ENCODE measurements around the gene FCER2.

Gene FCER2

DNA sequence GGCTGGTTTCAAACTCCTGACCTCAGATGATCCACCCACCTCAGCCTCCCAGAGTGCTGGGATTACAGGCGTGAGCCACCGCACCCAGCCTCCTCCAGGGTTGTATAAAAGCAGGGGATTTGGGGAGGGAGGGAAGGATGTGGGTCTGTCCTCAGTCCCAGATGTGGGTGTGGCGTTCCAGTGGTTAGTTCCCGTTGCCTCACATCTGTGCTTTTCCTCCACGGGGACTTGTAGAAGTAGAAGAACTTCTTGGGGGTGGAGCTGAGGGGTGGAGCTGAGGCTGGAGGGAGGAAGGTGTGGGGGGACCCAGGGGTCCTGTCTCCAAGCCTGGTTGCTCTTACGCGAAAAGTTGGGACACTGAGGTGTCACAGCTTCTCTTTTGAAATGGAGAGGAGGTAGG, 25.6 kb downstream of the FCER2 start:
- DNase-seq = no peak

DNA sequence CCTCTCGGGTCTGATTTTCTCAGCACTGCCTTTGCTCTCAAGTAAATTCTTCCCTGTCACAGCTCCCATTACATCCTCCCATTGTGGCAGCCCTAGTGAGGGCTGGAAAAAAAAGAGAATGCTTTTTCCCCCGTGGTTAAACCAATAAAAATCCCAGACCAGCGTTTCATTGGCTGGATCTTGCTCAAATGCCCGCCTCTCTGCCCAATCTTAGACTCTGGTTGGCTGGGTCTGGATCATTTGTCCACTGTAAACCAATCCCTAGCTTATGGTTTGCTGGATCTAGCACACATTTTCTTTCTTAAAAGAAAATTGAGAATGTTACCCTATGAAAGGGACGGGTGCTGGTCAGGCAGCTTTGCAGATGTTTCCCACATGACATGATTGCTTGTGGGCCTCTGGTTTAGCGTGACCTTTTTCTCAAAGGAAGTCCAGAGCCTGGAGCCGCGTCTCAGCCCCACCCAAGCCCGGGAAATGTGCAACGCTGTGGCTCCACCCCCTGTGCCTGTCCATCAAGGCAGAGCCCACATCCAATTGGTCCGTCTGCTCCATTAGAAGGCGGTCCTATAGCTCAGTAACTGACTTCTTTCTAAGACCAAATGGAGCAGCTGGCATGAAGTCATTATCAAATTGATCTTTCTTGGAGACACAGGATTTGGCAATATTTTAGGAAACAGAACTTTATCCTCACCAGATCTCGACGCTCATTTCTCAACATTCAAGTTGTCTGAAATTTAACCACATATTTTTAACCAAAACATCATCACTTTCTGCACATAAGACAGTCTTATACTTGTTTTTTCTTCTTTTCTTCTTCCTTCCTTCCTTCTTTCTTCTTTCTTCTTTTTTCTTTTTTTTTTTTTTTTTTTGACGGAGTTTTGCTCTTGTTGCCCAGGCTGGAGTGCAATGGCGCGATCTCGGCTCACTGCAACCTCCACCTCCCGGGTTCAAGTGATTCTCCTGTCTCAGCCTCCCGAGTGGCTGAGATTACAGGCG, 27.6 kb downstream of the FCER2 start:
- DNase-seq = peak; percentile 82

DNA sequence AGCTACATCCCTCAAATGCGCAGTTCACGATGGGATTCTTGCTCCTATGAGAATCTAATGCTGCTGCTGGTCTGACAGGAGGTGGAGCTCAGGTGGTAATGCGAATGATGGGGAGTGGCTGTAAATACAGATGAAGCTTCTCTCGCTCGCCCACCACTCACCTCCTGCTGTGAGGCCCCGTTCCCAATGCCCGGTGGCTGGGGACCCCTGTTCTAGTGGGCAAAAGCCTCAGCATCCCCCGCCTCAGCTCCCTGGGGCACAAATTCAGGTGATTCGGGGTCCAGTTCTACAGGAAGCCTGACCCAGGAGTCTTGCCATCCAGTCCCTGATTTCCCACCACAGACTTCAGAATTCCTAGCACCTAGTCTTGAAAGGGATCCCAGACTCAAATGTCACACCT, 29.4 kb downstream of the FCER2 start:
- DNase-seq = no peak

DNA sequence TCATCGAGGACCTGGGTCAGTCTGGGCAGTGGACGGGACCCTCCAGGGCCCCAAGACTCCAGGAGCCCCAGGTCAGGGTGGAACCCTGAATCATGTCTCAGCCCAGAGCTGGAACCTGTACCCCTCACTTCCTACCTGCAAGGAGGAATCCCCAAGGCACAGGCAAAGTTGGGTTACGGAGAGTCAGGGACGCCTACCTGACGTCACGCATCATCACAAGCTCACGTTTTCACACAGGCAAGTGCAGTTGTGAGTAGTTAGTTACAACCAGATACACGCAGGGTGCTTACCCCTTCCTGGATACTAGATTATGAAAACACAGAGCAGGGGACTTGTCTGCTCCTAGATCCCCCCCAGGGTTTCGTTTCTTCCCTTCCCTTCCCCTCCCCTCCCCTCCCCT, 31.1 kb downstream of the FCER2 start:
- DNase-seq = no peak

DNA sequence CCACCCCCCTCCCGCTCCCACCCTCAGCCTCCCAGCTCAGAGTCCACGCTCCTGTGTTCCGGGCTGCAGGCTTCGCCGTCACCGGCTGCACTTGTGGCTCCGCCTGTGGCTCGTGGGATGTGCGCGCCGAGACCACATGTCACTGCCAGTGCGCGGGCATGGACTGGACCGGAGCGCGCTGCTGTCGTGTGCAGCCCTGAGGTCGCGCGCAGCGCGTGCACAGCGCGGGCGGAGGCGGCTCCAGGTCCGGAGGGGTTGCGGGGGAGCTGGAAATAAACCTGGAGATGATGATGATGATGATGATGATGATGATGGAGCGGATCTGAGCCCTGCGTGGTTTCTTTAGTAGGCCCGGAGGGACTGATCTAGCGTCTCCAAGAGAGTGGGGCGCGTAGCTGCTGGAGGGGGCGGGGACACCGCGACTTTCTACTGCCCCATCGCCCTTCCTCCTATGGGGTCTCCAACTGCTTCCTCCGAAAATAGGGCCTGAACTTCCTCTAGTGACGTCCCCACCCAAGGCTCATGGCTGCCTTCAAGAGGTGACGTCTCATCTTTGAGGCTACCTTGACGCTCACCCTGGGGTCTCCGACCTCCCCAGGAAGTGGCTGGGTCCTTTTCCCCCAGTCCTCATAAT, 31.7 kb downstream of the FCER2 start:
- peak; percentile 79 for DNase-seq

DNA sequence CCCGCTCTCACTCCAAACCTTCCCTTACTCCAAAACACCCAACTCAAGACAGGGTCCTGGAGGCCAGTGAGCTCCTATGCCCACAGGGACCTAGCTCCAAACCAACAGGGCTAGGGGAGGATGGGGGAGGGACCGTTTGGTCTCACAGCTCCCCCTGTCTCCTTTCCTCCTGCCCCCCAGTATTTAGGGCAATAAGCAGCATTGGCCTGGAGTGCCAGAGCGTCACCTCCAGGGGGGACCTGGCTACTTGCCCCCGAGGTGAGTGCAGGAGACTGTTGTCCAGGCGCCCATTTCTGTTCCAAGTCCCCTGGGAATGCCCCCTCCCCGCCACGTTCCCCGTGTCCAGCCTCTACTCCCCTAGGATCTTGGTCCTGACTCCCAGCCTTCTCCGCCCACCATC, 32.3 kb downstream of the FCER2 start:
- DNase-seq = no peak

DNA sequence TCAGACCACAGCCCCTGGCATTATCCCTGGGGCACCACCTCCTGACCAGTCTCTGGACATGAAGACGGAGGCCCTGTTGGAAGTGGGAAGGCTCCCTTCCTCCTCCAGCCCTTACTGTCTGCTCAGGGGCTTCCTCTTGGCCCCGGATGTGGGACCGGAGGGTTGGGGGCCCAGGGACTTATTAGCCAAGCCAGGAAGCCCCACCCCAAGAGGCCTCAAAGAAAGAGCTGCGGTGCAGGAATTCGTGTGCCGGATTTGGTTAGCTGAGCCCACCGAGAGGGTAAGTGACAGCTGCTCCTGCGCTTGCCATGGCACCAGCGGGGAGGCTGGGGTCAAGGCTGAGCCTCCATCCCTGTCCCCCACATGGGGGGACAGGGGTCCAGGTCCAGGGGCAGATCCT, 33.1 kb downstream of the FCER2 start, which contains the start of gene RETN:
Gene RETN, plus strand, starts transcription at position 208 of the 400 bp plus-strand sequence. CDS start 278 bp downstream, outside the sequence.
- no peak for DNase-seq

DNA sequence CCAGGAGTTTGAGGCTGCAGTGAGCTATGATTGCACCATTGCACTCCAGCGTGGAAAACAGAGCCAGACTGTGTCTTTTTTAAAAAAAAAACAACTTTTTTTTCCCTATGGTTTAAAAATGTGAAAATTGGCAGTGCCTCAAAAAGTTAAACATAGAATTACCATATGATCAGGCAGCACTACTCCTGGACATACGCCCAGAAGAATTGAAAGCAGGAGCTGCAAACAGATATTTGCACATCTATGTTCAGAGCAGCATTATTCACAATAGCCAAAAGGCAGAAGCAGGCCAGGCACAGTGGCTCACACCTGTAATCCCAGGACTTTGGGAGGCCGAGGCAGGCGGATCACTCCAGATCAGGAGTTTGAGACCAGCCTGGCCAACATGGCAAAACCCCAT, 36.9 kb downstream of the FCER2 start:
- DNase-seq = peak; percentile 59

DNA sequence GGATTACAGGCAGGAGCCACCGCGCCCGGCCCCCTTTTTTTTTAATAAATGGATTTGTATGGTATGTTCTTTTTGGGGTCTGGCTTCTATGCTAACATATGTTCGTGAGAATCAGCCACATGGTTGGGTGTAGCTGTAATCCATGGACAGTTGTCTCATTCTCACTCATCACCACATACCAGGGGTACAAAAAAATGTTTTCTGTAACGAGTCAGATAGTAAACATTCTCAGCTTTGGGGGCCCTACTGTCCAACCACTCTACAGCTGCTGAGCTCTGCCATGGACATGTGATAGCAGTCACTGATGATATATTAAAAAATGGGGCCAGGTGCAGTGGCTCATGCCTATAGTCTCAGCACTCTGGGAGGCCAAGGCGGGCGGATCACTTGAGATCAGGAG, 38.2 kb downstream of the FCER2 start:
- DNase-seq = no peak

DNA sequence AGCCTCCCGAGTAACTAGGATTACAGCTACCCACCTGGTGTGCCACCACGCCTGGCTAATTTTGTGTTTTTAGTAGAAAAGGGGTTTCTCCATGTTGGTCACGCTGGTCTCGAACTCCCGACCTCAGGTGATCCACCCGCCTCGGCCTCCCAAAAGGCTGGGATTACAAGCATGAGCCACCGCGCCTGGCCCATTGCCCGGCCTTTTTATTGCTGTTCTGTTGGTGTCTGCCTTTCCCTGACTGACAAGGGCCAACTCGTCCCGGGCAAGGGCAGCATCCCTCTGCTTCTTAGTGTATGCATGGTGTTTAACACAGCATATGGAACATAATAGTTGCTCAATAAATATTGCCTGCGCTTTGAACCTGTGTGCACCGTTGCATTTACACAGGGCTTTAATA, 39.3 kb downstream of the FCER2 start:
- DNase-seq = no peak

DNA sequence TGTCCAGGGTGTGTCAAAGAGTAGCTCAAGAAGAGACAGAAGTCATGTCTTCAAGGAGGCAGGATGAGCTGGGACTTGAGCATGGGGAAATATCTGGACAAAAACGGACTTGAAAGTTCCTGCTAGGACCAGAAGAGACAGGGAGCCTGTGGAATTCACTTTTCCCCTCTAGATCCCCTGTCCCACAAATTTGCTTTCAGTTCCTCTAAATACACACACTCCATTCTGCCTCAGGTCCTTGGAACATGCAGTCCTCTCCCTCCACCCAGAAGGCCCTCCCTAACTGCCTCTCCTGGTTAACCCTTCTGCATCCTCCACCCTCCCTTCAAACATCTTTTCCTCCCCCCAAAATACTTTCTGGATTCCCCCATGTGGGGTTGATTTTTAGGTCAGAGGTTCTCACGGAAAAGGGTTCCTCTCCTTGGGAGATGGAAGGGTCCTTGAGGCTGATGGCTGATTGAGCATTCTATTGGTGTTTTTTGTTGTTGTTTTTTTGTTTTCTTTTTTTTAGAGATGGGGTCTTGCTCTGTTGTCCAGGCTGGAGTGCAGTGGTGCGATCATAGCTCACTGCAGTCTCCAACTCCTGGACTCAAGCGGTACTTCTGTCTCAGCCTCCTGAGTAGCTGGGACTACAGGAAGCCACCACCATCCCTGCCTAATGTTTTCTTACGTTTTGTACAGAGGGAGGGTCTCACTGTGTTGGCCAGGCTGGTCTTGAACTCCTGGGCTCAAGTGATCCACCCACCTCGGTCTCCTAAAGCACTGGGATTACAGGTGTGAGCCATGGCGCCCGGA, 40.0 kb downstream of the FCER2 start:
- no peak for DNase-seq

DNA sequence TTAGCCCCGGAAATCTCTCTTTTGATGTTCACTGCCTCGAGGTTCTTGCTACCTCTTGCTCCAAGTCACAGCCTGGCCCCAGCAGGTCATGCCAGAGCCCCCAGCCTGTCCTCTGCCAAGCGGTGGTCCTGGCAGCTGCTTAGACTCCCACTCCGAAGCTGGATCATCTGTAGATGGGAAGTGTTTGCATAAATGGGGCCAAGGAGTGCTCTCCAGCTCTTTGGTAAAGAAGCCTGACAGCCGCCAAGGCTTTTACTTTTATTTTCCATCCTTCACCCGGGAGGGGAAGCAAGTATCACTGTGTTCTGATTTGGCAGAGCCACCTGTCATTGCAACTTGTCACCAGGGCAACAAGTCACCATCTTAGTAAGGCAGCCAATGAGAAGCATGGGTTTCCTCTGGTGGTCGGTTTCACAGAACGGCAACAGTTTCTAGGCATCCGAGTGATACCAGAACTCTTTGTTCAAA, 43.7 kb downstream of the FCER2 start:
- peak; percentile 66 for DNase-seq

DNA sequence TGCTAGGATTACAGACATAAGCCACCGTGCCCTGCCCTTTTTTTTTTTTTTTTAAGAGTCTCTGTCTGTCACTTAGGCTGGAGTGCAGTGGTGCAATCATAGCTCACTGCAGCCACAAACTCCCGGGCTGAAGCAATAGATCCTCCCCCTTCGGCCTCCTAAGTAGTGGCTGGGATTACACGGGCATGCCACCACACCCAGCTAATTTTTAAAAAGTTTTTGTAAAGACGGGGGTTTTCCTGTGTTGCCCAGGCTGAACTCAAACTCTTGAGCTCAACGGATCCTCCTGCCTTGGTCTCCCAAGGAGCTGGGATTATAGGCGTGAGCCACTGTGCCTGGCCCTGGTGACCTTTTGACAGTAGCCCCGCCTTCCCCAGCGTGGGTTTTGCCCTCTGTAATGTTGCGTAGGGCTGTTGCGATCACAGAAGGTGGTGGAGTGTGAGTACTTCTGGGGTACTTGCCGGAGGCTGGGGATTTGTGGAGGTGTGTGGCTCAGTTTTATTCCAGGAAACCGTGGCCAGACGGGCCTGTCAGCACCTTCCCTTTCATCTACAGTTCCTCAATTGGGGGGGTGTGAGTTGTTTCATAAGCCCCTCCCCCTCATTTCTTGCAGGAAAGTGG, 44.7 kb downstream of the FCER2 start:
- no peak for DNase-seq

DNA sequence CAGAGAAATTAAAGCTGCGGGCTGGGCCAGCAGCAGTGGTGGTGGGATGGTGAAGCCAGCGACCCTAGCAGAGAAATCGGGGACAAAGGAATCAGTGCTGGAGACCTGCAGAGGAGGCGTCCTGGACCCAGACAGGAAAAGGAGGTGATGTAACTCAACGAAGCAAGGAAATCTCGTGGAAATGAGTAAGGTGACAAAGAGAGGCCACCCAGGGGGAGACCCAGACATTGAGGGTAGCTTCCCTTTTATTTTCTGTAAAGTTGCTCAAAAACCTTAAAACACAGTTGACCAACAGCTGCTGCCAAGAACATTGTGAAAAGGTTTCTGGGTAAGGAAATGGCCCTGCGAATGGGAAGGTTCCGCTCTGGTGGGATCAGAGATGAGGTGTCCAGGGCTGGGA, 46.4 kb downstream of the FCER2 start:
- DNase-seq = no peak

DNA sequence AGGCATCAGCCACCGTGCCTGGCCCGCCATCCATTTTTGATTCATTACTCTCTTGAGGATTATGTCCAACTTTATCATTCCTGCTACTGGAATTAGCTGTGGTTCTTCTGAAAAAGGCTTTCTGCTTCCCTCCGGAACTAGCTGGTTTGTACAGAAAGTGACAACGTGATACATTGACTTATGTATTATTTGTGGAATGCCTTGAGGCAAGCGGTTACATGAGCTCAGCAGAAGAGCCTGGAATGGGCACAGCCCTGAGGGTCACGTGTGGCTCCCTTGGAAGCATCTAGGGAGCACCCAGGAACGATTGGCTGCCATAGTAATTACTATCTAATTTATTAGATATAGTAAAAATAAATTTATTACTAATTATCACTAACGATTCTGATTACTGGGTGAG, 47.5 kb downstream of the FCER2 start:
- no peak for DNase-seq

DNA sequence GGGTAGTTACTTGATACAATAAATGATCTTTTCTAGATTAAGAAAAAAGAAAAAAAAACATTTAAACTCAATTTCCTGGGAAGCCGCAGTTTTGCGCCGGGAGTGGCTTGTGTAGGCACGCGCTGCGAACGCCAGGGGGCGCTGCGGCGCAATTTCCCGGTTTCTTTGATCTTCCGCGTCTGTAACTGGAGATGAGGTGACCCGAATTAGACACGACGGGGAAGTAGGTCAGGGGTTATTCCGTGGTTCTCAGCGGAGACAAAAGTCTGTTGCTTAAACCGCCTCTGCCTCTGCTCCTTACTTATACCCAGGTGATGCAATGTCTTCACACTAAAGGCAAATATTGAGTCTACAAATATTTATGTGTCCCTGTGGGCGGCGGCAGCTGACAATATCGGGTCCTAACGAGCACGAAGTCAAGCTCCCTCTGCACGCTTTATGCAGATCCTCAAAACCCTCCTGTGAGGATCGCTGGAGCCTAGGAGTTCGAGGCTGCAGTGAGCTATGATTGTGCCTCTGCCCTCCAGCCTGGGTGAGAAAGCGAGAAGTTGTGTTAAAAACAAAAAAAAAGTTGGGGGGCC, 49.8 kb downstream of the FCER2 start:
- DNase-seq = peak; percentile 96

DNA sequence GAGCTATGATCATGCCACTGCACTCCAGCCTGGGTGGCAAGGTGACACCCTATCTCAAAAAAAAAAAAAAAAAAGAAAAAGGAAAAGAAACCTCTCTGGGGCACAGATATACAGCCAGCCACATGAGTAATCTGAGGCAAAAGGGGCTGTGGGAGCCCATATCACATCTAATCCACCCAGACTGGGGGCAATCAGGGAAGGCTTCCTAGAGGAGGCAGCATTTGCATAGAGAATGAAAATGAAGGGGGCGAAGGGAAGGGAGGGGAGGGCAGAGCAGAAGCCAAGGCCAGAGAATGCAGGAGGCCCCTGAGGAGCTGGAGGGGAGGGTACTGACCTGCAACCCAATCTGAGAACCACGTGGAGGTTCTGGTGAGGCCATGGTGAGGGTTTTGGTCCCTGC, 51.8 kb downstream of the FCER2 start:
- no peak for DNase-seq

DNA sequence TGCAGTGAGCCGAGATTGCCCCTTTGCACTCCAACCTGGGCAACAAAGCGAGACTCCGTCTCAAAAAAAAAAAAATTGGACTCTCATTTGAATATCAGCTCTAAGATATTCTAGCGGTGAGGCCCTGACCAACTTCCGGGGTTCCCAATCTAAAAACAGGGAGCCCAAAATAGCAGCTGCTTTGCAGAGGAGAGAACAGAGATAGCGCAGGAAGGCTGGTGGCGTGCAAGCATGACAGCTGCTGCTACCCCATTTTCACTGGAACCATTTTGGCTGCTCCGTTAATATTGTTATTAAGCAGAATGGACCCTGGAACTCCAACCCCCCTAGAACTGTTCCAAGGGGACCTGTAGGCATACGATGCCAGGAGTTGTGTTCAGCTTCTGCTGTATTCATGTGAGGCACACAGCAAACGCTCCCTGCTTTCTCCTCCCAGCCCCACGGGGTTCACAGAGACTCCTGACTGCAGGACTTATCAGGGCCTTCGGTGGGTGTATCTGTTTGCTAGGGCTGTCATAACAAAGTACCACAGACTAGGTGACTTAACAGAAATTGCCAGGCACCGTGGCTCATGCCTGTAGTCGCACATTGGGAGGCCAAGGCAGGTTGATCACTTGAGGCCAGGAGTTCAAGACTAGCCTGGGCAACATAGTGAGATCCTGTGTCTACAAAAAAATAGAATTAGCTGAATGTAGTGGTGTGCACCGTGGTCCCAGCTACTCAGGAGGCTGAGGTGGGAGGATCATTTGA, 53.5 kb downstream of the FCER2 start:
- no peak for DNase-seq

DNA sequence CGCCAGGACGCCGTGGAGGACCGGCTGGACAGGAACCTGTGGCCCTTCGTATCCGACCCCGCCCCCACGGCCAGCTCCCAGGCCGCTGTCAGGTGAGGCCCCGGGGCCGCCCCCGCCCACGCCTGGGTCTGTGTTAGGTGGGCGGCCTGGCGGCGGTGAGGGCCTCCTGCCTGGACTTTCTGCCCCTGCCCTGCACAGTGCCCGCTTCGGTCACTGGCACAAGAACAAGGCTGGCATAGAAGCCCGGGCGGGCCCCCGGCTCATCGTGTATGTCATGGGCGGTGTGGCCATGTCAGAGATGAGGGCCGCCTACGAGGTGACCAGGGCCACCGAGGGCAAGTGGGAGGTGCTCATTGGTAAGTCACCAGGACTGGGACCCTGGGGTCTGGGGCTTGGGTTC, 54.8 kb downstream of the FCER2 start:
- no peak for DNase-seq

DNA sequence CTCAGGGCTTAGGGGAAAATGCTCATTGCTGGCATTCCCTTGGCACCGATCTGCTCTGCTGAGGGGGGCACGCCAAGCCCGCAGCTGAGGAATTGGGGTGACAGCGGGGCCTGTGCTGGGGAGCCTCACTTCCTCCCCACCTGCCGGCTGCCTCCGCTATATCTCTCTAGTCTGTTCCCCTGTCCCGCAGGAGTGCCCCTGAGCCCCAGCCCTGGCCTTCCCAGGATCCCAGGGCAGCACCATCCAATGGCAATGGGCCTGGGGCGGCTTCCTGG, 55.6 kb downstream of the FCER2 start:
- DNase-seq = no peak

DNA sequence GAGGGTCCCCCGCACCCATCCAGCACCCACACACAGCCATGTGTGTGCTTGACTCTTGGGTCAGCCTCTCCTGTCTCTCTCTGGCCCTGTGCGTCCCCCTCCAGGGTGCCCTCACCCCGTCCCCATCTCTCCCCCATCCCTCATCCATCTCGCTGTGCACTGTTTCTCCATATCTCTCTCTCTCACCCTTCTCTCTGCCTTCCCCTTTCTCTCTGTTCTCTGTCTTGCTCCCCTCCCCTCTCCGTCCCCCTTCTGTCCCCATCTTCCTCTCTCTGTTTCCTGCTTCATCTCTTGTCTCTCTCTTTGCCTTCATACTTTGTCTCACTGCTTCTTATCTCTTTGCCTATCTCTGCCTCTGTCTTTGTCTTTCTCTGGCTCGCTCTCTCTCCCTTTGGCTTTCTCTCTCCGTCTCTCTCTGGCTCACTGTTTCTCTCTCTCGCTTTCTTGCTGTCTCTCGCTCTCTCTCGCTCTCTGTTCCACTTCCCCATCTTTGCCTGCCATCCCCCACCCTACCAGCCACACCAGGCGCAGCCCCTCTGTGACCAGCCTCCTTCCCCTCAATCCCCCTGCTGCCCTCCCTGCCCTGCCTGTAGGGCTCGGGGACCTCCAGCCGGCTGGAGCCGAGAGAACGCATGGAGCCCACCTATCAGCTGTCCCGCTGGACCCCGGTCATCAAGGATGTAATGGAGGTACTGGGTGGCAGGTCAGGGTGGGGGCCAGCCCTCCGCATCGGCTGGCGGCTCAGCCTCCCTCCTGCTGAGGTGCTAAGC, 56.1 kb downstream of the FCER2 start:
- no peak for DNase-seq

Measured in eye (tissue), 1 donor.